Progenitor cell of endocrine pancreas (in vitro differentiated cells): ENCODE measurements around the gene ADARB2. TPM values are rescaled to one million over a fixed set of nuclear protein-coding genes. Genes with fewer than 3 reads are reported as not detected.

Experiments
- DNase-seq: peaks from one replicate; pipeline ENCODE4 v3.0.0; 2021; ENCODE audit warnings: low spot score; ENCODE audit not compliant: unreplicated experiment
- H3K27ac Mint-ChIP-seq: 2 replicates; pipeline ENCODE4 v1.8.0; 2021; ENCODE audit warnings: mild to moderate bottlenecking, moderate library complexity, mixed read lengths
- H3K27me3 Mint-ChIP-seq: 2 replicates; pipeline ENCODE4 v1.8.0; 2021; ENCODE audit warnings: mixed read lengths
- H3K36me3 Mint-ChIP-seq: 2 replicates; pipeline ENCODE4 v1.8.0; 2022; ENCODE audit warnings: mixed read lengths; ENCODE audit not compliant: insufficient read depth
- H3K4me1 Mint-ChIP-seq: 2 replicates; pipeline ENCODE4 v1.8.0; 2021; ENCODE audit warnings: low read depth, mixed read lengths
- H3K4me3 Mint-ChIP-seq: 2 replicates; pipeline ENCODE4 v1.8.0; 2021; ENCODE audit warnings: low read depth, mild to moderate bottlenecking, moderate library complexity, mixed read lengths
- H3K9me3 Mint-ChIP-seq: 2 replicates; pipeline ENCODE4 v1.8.0; 2021; ENCODE audit warnings: low read depth, mixed read lengths
- CTCF ChIP-seq: fragments of 200-600 bp; sonication (generic); IDR thresholded peaks from one replicate; pipeline ENCODE4 v1.5.0; 2021; ENCODE audit warnings: antibody characterized with exemption, mild to moderate bottlenecking; ENCODE audit not compliant: unreplicated experiment
- total RNA-seq: library from RNA; stranded (reverse); gene quantifications from 2 replicates; pipeline ENCODE4 v1.2.1, GENCODE V29; 2021

ADARB2 gene
- total RNA-seq, 1 donor from 2014 or later: 1.3 TPM

- Mint-ChIP-seq H3K4me1 (no peaks in the 10 kb centered on the region), H3K36me3 (peaks cover 4% of the 10 kb centered on the region), H3K27ac (no peak overlapping the region), H3K4me3 (no peak overlapping the region), H3K9me3 (peaks cover 24% of the 10 kb centered on the region), H3K27me3 (peaks cover 4% of the 10 kb centered on the region)
- no peak for TF ChIP-seq CTCF
- no peak for DNase-seq
Measured at GRCh38 chr10:1706711-1707110, 30.6 kb downstream of the ADARB2 start.

DNA sequence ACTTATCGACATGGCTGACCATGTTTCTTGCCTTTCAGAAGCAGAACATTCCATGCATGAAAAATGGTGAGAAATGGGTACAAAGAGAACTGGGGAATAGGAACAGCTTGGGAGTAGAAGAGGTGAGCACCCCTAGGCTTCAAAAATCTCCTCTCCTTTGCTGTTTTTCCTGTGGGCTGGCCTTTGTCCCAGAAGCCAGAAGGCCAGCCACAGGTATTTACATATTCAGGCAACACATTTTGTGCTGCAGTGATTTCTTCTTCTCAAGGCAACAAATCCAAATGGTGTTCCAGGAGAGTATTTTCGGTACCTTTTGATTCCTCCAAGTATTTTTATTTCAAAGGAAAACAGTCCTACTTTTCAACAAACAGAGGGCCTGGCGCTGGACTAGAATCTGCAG is 31.1 kb downstream of the ADARB2 start:
- no peak overlapping the region for H3K27ac Mint-ChIP-seq

DNA sequence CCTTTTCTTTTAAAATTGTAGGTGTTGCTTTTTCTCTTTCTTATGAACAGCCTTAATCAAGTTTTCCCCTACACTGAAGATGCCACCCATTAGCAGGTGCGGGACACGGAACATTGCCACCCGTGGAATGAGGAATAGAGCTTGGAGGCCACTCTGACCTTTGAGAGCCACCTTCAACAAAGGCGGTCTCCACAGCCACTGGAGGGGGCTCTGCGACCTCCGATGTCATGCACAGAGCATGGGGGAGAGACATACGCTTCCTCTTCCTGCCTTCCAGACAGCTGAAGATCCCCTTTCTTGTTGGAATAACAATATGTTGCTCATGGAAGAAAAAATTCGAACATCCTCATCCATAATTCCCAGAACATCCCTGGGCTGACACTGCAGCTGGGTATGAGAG is 39.1 kb downstream of the ADARB2 start:
- Mint-ChIP-seq H3K36me3 (peaks cover 2% of the 10 kb centered on the region), H3K27ac (no peak overlapping the region), H3K9me3 (peaks cover 16% of the 10 kb centered on the region), H3K4me1 (no peaks in the 10 kb centered on the region), H3K27me3 (no peaks in the 10 kb centered on the region), H3K4me3 (no peak overlapping the region)
- no peak for DNase-seq
- TF ChIP-seq CTCF: no peak

More for the DNA sequence above, 31.1 kb downstream of the ADARB2 start:
- peaks cover 4% of the 10 kb centered on the region for H3K27me3 Mint-ChIP-seq
- no peak overlapping the region for H3K4me3 Mint-ChIP-seq
- no peak for DNase-seq
- TF ChIP-seq CTCF: no peak
- no peaks in the 10 kb centered on the region for H3K4me1 Mint-ChIP-seq
- H3K9me3 Mint-ChIP-seq: peaks cover 25% of the 10 kb centered on the region
- H3K36me3 Mint-ChIP-seq: peaks cover 4% of the 10 kb centered on the region

- no peak for TF ChIP-seq CTCF
- peaks cover 12% of the 10 kb centered on the region for H3K4me1 Mint-ChIP-seq
- H3K4me3 Mint-ChIP-seq: no peak overlapping the region
- H3K27me3 Mint-ChIP-seq: peaks cover 3% of the 10 kb centered on the region
- H3K36me3 Mint-ChIP-seq: no peaks in the 10 kb centered on the region
- peaks cover 3% of the 10 kb centered on the region for H3K9me3 Mint-ChIP-seq
- no peak overlapping the region for H3K27ac Mint-ChIP-seq
- no peak for DNase-seq
Measured at GRCh38 chr10:1696106-1696505, 41.2 kb downstream of the ADARB2 start.

- Mint-ChIP-seq H3K36me3 (no peaks in the 10 kb centered on the region), H3K27me3 (peaks cover 3% of the 10 kb centered on the region), H3K4me3 (no peak overlapping the region), H3K4me1 (peaks cover 15% of the 10 kb centered on the region), H3K9me3 (peaks cover 7% of the 10 kb centered on the region), H3K27ac (no peak overlapping the region)
- no peak for TF ChIP-seq CTCF
- no peak for DNase-seq
Measured at GRCh38 chr10:1690086-1690485, 47.2 kb downstream of the ADARB2 start.
